WI38 (cell line): Measurements from ENCODE around the gene SH3BGRL.
"Not testable (repeated sequence)": the region's sequence is repeated elsewhere in the genome, so short reads cannot be mapped to it uniquely, and the experiment has no call there.

ENCODE experiments used
- H3K4me3 ChIP-seq: 2 replicates; pipeline ENCODE4 v1.5.1; 2011; ENCODE audit warnings: low read depth, mild to moderate bottlenecking, control low read depth, low read length
- CTCF ChIP-seq: IDR thresholded peaks from 2 replicates; pipeline ENCODE4 v1.5.1; 2012; ENCODE audit warnings: low read depth, mild to moderate bottlenecking, control low read depth, low read length

SH3BGRL gene

GRCh38 chrX:81308086-81308829 is 106.4 kb downstream of the SH3BGRL start:
- no peak for TF ChIP-seq CTCF
- H3K4me3 ChIP-seq: no peak overlapping the region

DNA sequence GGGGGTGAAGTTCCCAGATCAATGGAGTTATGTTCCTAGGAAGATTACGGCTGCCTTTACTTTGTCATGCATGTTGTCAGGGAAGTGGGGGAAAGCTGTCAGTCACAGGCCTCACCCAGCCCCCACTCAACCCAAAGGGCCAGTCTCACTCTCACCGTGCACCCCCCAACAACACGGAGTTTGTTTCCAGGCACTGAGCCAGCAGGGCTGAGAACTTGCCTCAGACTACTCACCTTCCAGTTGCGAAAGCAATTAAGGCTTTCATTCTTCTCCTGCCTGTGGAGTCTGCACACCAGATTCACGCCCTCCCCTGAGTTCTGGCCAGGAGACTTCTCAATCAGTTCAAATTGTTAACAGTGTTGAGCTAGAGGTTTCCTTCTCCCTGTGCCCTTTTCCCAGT is 114.3 kb downstream of the SH3BGRL start:
- no peak overlapping the region for H3K4me3 ChIP-seq
- no peak for TF ChIP-seq CTCF

GRCh38 chrX:81331653-81332052 is 129.8 kb downstream of the SH3BGRL start:
- H3K4me3 ChIP-seq: not testable (repeated sequence)

- no peak for TF ChIP-seq CTCF
- H3K4me3 ChIP-seq: no peak overlapping the region
Observed at GRCh38 chrX:81336455-81337152, 134.7 kb downstream of the SH3BGRL start.

DNA sequence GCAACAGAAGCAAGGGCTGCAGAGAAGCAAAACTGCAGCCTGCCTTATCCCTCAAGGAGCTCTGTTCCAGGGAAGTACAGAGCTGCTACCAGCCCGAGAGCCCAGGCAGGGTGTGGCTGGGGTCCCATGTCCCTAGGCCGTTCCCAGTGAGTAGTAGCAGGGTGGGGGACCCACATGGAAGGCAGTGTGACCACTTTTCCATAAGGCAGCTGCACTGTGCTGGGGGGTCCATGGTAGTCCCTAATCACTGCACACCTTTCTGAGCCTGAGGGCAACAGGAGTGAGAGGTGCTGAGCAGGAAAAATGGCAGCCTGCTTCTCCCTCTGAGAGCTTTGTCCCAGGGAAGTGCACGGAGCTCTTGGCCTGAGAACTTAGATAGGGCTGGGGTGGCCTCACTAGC is 135.9 kb downstream of the SH3BGRL start:
- H3K4me3 ChIP-seq: no peak overlapping the region
- TF ChIP-seq CTCF: no peak

DNA sequence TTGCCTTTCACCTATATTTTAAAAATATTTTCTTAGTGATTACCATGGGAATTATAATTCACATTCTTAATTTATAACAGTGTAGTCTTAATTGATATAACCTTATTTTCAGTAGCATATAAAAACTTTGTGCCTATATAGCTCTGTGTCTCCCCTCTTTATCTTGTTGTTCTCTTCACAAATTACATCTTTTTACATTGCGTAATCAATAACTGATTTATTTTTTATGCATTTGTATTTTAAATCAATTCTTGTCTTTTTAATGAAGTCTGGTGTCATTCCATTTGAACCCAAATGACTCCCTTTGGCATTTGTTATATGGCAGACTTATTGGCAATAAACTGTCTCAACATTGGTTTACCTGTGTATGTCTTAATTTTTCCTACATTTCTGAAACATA is 137.0 kb downstream of the SH3BGRL start:
- TF ChIP-seq CTCF: no peak
- H3K4me3 ChIP-seq: no peak overlapping the region

GRCh38 chrX:81345296-81345695 is 143.4 kb downstream of the SH3BGRL start:
- not testable (repeated sequence) for H3K4me3 ChIP-seq
